NT2/D1 (cell line): Measurements from ENCODE around the gene CCSER1.

Experiments used
- DNase-seq: peaks from one replicate; pipeline ENCODE4 v3.0.0-alpha.2; 2011; ENCODE audit warnings: low read depth, low spot score
- H3K27me3 ChIP-seq: 2 replicates; pipeline ENCODE4 v1.6.0; 2011; ENCODE audit warnings: mild to moderate bottlenecking; ENCODE audit not compliant: insufficient read length, insufficient read depth
- H3K36me3 ChIP-seq: 2 replicates; pipeline ENCODE4 v1.6.1; 2011; ENCODE audit warnings: mild to moderate bottlenecking, low read length, mixed read lengths; ENCODE audit not compliant: insufficient read depth, insufficient read length
- H3K4me1 ChIP-seq: 2 replicates; pipeline ENCODE4 v1.5.1; 2011; ENCODE audit not compliant: insufficient read depth, insufficient read length
- H3K4me3 ChIP-seq: 2 replicates; pipeline ENCODE4 v1.5.1; 2011; ENCODE audit warnings: low read depth; ENCODE audit not compliant: insufficient read length
- H3K9ac ChIP-seq: 2 replicates; pipeline ENCODE4 v1.6.0; 2011; ENCODE audit warnings: low read depth; ENCODE audit not compliant: insufficient read length
- H3K9me3 ChIP-seq: 2 replicates; pipeline ENCODE4 v1.5.1; 2011; ENCODE audit warnings: mild to moderate bottlenecking, low read length; ENCODE audit not compliant: insufficient read depth
- SUZ12 ChIP-seq: IDR thresholded peaks from 2 replicates; pipeline ENCODE4 v1.6.1; 2011; ENCODE audit not compliant: insufficient read length, insufficient read depth; ENCODE audit errors: extremely low read depth
- YY1 ChIP-seq: IDR thresholded peaks from 2 replicates; pipeline ENCODE4 v1.6.1; 2011; ENCODE audit not compliant: insufficient read length, insufficient read depth
- ZNF274 ChIP-seq: IDR thresholded peaks from 2 replicates; pipeline ENCODE4 v1.6.1; 2011; ENCODE audit warnings: mild to moderate bottlenecking, low read depth, low read length

Gene CCSER1

GRCh38 chr4:90181644-90182043, 54.5 kb downstream of the CCSER1 start:
- H3K27me3 ChIP-seq = no peaks in the 10 kb centered on the region
- no peaks in the 10 kb centered on the region for H3K36me3 ChIP-seq
- H3K9me3 ChIP-seq = no peaks in the 10 kb centered on the region
- no peak for DNase-seq
- no peak overlapping the region for H3K9ac ChIP-seq
- no peak for TF ChIP-seq ZNF274
- H3K4me1 ChIP-seq = no peaks in the 10 kb centered on the region
- H3K4me3 ChIP-seq = no peak overlapping the region

DNA sequence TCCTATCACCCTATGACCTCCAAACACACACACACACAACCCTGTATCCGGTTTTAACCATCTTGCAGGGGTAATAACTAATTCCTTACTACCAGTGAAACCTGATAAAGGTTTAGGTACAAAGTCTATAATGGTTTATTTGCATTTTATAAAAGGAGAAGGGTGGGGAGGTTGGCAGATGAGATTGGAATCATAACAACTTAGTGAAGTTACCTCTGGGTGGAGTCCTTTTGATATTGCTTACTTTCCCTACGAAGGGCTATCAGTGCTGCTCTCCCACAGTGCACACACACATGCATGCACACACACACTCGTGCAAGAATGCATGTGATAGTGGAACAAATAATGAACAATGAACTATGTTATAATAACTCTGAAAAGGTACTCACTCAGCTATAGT, 56.1 kb downstream of the CCSER1 start:
- H3K4me3 ChIP-seq = no peak overlapping the region
- H3K27me3 ChIP-seq = no peaks in the 10 kb centered on the region
- no peak for DNase-seq
- no peaks in the 10 kb centered on the region for H3K4me1 ChIP-seq
- no peaks in the 10 kb centered on the region for H3K9me3 ChIP-seq
- TF ChIP-seq ZNF274 = no peak
- TF ChIP-seq SUZ12 = no peak
- no peak for TF ChIP-seq YY1
- no peaks in the 10 kb centered on the region for H3K36me3 ChIP-seq
- no peak overlapping the region for H3K9ac ChIP-seq

- Histone ChIP-seq H3K9me3 (no peaks in the 10 kb centered on the region), H3K36me3 (no peaks in the 10 kb centered on the region), H3K4me3 (no peak overlapping the region), H3K9ac (no peak overlapping the region), H3K4me1 (no peaks in the 10 kb centered on the region), H3K27me3 (no peaks in the 10 kb centered on the region)
- no peak for DNase-seq
- TF ChIP-seq ZNF274 (no peak), SUZ12 (no peak), YY1 (no peak)
These were observed 57.4 kb downstream of the CCSER1 start for GRCh38 chr4:90184560-90184959.

GRCh38 chr4:90185416-90185815, 58.2 kb downstream of the CCSER1 start:
- DNase-seq = no peak
- H3K4me3 ChIP-seq = no peak overlapping the region
- no peaks in the 10 kb centered on the region for H3K9me3 ChIP-seq
- no peaks in the 10 kb centered on the region for H3K4me1 ChIP-seq
- no peaks in the 10 kb centered on the region for H3K36me3 ChIP-seq
- H3K27me3 ChIP-seq = no peaks in the 10 kb centered on the region
- TF ChIP-seq YY1 (no peak), ZNF274 (no peak), SUZ12 (no peak)
- H3K9ac ChIP-seq = no peak overlapping the region

- Histone ChIP-seq H3K9me3 (no peaks in the 10 kb centered on the region), H3K27me3 (no peaks in the 10 kb centered on the region), H3K4me3 (no peak overlapping the region), H3K36me3 (no peaks in the 10 kb centered on the region), H3K9ac (no peak overlapping the region), H3K4me1 (no peaks in the 10 kb centered on the region)
- DNase-seq = no peak
- no peak for TF ChIP-seq SUZ12
- TF ChIP-seq YY1 = no peak
- no peak for TF ChIP-seq ZNF274
These were observed 59.0 kb downstream of the CCSER1 start for GRCh38 chr4:90186229-90186628.

DNA sequence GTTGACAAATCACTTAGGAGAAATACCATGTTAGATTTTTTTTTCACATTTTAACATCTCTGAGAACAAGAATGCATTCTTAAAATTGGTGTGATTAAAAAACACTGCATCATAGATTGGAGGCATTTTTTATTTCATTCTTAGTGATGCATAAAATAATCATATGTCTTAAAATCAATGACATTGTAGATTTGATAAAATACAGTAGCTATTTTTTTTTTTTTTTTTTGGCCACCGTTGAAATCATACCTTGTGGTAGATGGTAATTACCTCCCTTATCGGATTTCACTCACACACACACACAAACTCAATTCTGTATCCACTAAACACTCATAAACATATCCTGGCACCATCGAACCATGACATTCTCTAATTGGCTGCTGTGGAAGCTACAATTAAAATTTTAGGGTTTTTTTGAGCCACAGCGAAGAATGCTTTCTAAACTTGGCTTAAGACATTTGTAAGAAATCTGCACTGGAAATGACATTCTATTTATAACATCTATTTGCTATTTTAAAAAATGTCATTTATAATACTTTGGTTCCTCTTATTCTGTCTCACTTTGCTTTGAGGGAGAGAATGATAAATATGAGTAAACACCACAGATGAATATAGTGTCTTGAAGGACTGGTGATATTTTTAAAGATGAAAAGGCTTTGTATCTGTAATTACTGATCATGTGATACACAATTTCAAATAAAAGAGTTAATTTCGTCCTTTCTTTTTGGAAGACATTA, 60.1 kb downstream of the CCSER1 start:
- no peak overlapping the region for H3K4me3 ChIP-seq
- no peaks in the 10 kb centered on the region for H3K27me3 ChIP-seq
- no peaks in the 10 kb centered on the region for H3K4me1 ChIP-seq
- TF ChIP-seq YY1 (no peak), ZNF274 (no peak), SUZ12 (no peak)
- no peaks in the 10 kb centered on the region for H3K36me3 ChIP-seq
- no peak for DNase-seq
- no peaks in the 10 kb centered on the region for H3K9me3 ChIP-seq
- H3K9ac ChIP-seq = no peak overlapping the region

- no peaks in the 10 kb centered on the region for H3K4me1 ChIP-seq
- DNase-seq = no peak
- no peak overlapping the region for H3K9ac ChIP-seq
These were observed 62.0 kb downstream of the CCSER1 start for GRCh38 chr4:90189178-90189577.

GRCh38 chr4:90189946-90190345, 62.8 kb downstream of the CCSER1 start:
- Histone ChIP-seq H3K27me3 (no peaks in the 10 kb centered on the region), H3K4me3 (no peak overlapping the region), H3K4me1 (no peaks in the 10 kb centered on the region), H3K9ac (no peak overlapping the region), H3K9me3 (no peaks in the 10 kb centered on the region), H3K36me3 (no peaks in the 10 kb centered on the region)
- TF ChIP-seq ZNF274 = no peak
- no peak for TF ChIP-seq YY1
- no peak for TF ChIP-seq SUZ12
- DNase-seq = no peak

More at GRCh38 chr4:90189178-90189577, 62.0 kb downstream of the CCSER1 start:
- Histone ChIP-seq H3K27me3 (no peaks in the 10 kb centered on the region), H3K4me3 (no peak overlapping the region), H3K36me3 (no peaks in the 10 kb centered on the region), H3K9me3 (no peaks in the 10 kb centered on the region)
- TF ChIP-seq ZNF274 (no peak), SUZ12 (no peak), YY1 (no peak)
